OCI-LY3 (cell line): ENCODE measurements around the gene ABLIM2.

ENCODE experiments used
- CTCF ChIP-seq: fragments of 200-600, 300-600 bp; sonication (generic); IDR thresholded peaks from 2 replicates; pipeline ENCODE4 v1.5.1; 2014; ENCODE audit warnings: antibody characterized with exemption, low read length, low read depth
- EZH2phosphoT487 ChIP-seq: fragments of 200-600 bp; shearing (Covaris generic); IDR thresholded peaks from 2 replicates; pipeline ENCODE4 v1.6.1; 2018; ENCODE audit warnings: antibody characterized with exemption, mixed run types, low read depth

GRCh38 chr4:8135666-8136065, 22.9 kb downstream of the ABLIM2 start:
- TF ChIP-seq CTCF (no peak), EZH2phosphoT487 (no peak)
